AG04450 (cell line): Measurements from ENCODE around the gene PAPOLA. TPM values are rescaled to one million over a fixed set of nuclear protein-coding genes. Genes with fewer than 3 reads are reported as not detected.

Experiments used
- CTCF ChIA-PET: fragments of 300-600, 350-600 bp; formaldehyde crosslinking; extraction: SDS; loops from one replicate; lab custom pipeline; 2022; ENCODE audit warnings: antibody characterized with exemption, inconsistent platforms; lab: Charles Lee
- POLR2A ChIA-PET: fragments of 350-600 bp; formaldehyde crosslinking; extraction: SDS; loops from one replicate; lab custom pipeline; 2021; ENCODE audit warnings: antibody characterized with exemption, inconsistent platforms; lab: Yijun Ruan, JAX
- DNase-seq: peaks from one replicate; pipeline ENCODE4 v3.0.0-alpha.2; 2011; ENCODE audit warnings: low read depth, low spot score
- H3K27ac ChIP-seq: one replicate; pipeline ENCODE4 v1.5.1; 2012; ENCODE audit warnings: low read depth, low read length, control low read depth
- H3K27me3 ChIP-seq: one replicate; pipeline ENCODE4 v1.6.0; 2012; ENCODE audit warnings: low read length; ENCODE audit not compliant: control insufficient read depth, insufficient read depth
- H3K4me3 ChIP-seq: 2 replicates; pipeline ENCODE4 v1.5.1; 2011; ENCODE audit warnings: mild to moderate bottlenecking, low read depth, low read length, control low read depth
- H3K9me3 ChIP-seq: 2 replicates; pipeline ENCODE4 v1.5.1; 2012; ENCODE audit warnings: low read length; ENCODE audit not compliant: control insufficient read depth, insufficient read depth
- polyA plus RNA-seq: library from polyadenylated mRNA; depleted of rRNA; stranded (reverse); fragments of >200 nt; gene quantifications from 2 replicates; pipeline ENCODE4 v1.2.3, GENCODE V29; 2011
- TF ChIP-seq, protein P1 (sequence below): IDR thresholded peaks from 2 replicates; pipeline ENCODE4 v1.5.1; 2011; ENCODE audit warnings: low read depth, low read length, control low read depth, inconsistent platforms

The PAPOLA gene
- polyA plus RNA-seq, 1 experiment, result 191 TPM

DNA sequence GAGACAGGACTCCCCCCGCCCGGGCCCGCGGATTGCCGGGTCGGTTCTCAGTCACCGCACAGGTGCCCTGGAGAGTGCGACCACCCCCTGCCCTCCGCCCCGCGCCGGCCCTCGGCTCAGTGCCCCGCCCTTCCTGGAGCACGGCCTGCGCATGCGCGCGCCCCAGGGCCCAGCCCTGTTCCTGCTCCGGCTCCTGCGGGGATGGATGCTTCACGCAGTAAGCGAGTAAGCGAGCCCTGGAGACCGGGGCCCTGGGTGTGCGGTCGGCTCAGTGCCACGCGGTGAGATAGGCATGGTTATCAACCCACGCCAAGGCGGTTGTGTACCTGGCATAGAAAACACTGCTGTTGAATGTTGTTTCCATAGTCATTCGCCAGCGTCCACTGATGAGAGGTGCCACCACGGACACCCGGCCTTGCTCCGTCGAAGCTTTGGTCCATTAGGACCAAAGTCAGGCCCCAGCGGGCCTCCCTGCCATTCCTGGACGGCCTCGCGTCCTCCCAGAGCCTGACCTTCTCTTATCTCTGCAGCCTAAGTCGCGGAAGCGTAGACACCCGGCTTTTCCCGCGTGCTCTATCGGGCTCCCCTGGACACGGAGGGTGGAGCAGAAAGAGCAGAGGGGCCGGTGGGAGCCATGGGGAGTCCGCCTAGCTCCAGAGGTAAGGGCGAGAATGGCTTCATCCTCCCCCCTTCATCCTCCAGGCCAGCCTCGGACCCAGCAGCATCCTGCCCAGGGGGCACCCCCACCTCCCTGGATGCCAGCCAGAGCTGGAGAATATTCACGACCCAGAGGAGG, 90.6 kb downstream of the PAPOLA start:
- ChIA-PET POLR2A (no interaction called here), CTCF (interaction anchor here (1.2 kb wide), 1 partner anchor 148 kb away, joined by 5 read pairs; no protein-coding TSS in a partner anchor)
- no peak for DNase-seq
- peak overlapping the region; percentile 56 for H3K4me3 ChIP-seq
- H3K27ac ChIP-seq, result no peak overlapping the region
- TF ChIP-seq, protein P1, sequence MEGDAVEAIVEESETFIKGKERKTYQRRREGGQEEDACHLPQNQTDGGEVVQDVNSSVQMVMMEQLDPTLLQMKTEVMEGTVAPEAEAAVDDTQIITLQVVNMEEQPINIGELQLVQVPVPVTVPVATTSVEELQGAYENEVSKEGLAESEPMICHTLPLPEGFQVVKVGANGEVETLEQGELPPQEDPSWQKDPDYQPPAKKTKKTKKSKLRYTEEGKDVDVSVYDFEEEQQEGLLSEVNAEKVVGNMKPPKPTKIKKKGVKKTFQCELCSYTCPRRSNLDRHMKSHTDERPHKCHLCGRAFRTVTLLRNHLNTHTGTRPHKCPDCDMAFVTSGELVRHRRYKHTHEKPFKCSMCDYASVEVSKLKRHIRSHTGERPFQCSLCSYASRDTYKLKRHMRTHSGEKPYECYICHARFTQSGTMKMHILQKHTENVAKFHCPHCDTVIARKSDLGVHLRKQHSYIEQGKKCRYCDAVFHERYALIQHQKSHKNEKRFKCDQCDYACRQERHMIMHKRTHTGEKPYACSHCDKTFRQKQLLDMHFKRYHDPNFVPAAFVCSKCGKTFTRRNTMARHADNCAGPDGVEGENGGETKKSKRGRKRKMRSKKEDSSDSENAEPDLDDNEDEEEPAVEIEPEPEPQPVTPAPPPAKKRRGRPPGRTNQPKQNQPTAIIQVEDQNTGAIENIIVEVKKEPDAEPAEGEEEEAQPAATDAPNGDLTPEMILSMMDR, result no peak
- H3K9me3 ChIP-seq, result no peaks in the 10 kb centered on the region
- H3K27me3 ChIP-seq, result peaks cover 34% of the 10 kb centered on the region

DNA sequence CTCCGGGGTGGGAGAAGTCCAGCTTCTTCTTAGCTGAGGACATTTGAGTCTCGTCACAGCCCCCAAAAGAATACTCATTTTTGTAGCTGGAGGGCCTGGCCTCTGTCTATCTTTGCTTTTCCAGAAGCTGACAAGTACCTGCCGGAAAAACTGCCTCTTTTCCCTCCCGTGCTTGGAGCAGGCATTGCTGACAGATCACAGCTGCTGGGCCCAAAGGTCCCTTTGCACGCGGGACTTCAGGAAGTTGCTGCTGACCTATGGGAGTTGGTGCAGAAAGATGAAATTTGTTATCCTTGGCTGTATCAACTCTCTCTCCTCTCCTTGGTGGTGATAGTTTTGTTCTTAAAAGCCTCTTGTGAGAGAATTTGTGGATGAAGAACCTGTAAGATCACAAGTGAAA, 92.8 kb downstream of the PAPOLA start:
- no peak overlapping the region for H3K27ac ChIP-seq
- peaks cover 26% of the 10 kb centered on the region for H3K27me3 ChIP-seq
- H3K4me3 ChIP-seq, result no peak overlapping the region
- ChIA-PET POLR2A (no interaction called here), CTCF (no interaction called here)
- TF ChIP-seq, protein P1, result no peak
- no peak for DNase-seq
- H3K9me3 ChIP-seq, result no peaks in the 10 kb centered on the region; the same call in 1 of the 2 replicates

DNA sequence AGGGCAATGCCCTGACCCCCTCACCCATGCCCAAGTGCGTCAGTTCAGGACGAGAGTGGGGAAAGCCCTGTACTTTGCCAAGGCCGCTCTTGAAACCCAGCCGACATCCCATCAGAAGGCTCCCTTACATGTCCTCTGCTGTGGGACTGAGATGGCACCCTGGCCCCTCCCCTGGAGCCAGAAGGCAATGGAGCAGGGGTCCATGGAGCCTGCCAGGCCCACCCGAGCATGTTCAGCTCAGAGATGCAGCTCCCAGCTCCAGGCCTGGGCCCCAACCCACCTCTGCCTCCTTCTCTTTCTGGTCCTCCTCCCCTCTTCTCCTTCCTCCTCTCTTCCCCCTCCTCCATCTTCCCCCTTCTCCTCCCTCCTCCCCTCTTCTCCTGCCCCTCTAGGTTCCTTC, 95.5 kb downstream of the PAPOLA start:
- Histone ChIP-seq H3K9me3 (no peaks in the 10 kb centered on the region; the same call in 1 of the 2 replicates), H3K27me3 (peaks cover 15% of the 10 kb centered on the region), H3K27ac (no peak overlapping the region), H3K4me3 (no peak overlapping the region)
- DNase-seq, result no peak
- CTCF ChIA-PET, result no interaction called here
- TF ChIP-seq, protein P1, result no peak
- POLR2A ChIA-PET, result no interaction called here

DNA sequence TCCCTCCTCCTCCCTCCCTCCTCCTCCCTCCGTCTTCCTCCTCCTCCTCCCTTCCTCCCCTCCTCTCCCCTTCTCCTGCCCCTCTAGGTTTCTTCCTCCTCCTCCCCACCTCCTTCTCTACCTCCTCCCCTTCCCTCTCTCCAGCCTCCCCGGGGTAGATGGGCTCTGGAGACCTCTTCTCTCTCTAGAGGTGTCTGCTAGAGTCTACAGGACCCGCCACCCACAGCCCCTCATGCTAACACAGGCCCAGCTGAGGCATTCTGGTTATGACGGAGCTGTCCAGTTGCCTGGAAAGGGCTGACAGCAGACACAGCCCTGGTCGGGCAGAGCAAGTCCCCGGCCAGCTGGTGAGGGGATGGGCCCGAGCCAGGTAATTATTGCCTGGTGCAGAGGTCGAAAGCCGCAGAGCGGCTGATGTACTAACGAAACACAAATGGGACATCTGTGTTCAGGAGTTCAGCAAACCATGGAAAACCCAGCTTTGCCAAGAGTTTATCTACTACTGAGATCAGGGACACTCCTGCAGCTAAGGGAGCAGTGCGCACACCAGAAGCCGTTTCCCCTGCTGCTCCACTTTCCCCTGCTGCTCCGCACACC, 96.2 kb downstream of the PAPOLA start:
- ChIA-PET CTCF (no interaction called here), POLR2A (no interaction called here)
- Histone ChIP-seq H3K4me3 (no peak overlapping the region), H3K9me3 (no peaks in the 10 kb centered on the region; the same call in 1 of the 2 replicates), H3K27ac (no peak overlapping the region), H3K27me3 (peaks cover 9% of the 10 kb centered on the region)
- TF ChIP-seq, protein P1, result no peak
- DNase-seq, result no peak

DNA sequence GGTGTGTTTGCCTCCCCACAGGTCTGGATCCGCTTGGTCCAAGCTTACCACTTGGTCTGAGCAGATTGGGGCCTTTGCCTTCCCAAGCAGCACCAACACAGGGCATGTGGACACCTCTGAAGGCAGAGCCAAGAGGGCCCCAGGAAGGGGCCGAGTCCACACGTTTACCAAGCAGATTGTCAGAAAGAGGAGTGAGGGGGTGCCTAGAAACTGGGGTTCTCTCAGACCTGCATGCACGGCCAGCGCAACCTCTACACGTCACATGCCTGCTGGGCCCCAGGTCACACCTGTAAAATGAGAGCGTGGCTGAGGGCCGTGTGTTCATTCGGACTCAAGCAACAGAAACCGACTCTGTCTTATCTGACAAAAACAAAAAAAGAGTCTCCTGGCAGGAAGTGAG, 96.9 kb downstream of the PAPOLA start:
- CTCF ChIA-PET, result no interaction called here
- TF ChIP-seq, protein P1, result no peak
- DNase-seq, result no peak
- POLR2A ChIA-PET, result no interaction called here
- H3K27me3 ChIP-seq, result peaks cover 6% of the 10 kb centered on the region
- no peaks in the 10 kb centered on the region; the same call in 1 of the 2 replicates for H3K9me3 ChIP-seq
- no peak overlapping the region for H3K27ac ChIP-seq
- no peak overlapping the region for H3K4me3 ChIP-seq
